HG03565 (cell line): ENCODE results near the gene LPCAT1.
A peak's percentile ranks its signal among the peaks of the same experiment; 100 is the strongest.

Source experiments
- ATAC-seq: cut with Tn5 transposase; IDR thresholded peaks from one replicate; pipeline ENCODE4 v1.9.1; 2021; ENCODE audit warnings: mild to moderate bottlenecking, moderate library complexity; ENCODE audit not compliant: unreplicated experiment

LPCAT1 gene

DNA sequence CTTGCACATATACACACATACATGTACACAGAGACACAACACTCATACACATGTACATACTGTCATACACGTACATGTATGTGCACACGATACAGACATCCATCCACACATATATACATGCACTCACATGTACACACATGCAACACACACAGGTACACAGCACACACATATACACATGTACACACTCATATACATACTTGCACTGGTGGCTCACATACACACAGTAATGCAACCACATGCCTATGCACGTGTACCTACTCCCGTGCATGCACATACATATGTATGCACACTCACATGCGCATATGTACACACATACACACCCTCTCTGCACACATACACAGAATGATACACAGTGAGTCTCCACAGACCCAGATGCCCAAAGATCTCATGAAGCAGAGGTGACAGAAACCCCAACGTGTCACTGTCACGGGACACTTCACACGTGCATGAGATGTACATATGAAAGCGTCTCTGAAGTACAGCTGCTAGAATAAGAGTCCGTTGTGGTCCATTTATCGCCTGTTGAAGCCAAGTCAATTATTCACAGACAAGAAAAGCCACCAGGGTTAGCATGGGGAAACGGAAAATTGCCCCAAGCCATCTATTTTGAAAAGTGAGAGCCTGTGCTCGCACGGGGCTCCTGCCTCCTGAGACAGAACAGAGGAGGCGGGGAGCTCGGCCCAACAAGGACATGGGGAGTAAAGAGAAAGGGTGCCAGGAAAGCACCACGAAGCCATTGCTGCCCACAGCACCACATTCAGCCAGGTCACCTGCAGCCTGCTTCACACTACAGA lies 24.9 kb downstream of the LPCAT1 start:
- peak; percentile 27 for ATAC-seq

DNA sequence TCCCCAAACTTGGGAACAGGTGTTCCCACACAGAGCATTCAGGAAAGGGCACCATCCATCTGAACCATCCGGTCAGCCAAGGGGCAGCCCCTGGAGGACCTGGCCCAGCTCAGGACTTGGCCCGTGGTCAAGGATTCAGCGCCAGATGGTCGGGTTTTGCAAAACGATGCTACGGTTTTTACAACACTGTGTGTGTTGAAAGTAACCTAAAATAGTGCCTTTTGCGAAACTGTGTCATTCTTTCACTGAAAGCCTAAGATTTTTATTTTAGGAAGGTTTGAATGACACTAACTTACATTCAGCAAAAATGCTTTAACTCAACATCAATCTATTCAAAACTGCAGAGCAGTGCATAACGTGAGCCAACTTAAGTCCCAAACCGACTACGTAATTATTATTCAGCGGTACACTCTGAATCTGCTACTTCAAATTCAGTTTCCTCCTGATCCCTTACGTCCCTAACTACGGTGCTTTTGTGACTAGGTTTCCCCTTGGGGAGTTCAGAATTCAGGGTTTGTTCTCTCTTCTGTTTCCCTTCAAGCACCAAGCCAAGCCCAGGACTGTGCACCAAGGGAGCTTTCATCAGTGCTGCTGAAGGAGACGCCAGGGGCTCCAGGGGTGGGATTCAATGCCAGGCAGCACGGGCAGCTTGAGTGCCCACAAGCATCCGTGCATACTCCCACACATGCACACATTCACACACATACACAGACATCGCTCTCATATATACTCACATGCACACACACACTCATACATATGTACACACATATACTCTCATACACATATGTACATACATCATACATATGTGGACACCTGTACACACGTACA lies 25.8 kb downstream of the LPCAT1 start:
- peak; percentile 20 for ATAC-seq

DNA sequence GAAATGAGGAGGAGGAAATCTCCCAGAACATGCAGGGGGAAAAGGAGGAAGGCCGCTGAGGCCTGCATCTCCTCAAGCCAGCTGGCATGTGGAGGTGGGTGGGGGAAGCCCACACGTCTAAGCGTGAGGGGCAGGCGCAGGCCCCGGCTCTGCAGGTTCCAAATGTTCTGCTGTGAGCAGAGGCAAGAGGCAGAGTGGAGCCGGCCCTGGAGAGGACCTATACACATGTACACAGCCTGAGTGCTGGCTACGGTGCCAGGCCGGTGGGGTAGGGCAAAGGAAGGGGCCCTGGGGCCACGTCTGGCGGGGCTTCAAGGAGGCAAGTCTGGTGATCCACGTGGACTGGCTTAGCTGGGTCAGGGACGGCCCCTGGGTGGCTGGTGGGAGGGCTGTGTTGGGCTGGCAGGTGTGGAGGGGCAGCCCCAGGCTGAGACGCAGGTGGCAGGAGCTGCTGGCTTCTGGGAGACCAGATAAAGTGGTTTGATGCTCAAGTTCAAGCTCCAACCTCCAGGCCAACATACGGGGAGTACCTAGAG lies 26.4 kb downstream of the LPCAT1 start:
- peak; percentile 10 for ATAC-seq

- ATAC-seq = no peak
Observed at GRCh38 chr5:1495525-1495897, 28.2 kb downstream of the LPCAT1 start.

GRCh38 chr5:1494780-1495524 lies 28.8 kb downstream of the LPCAT1 start:
- ATAC-seq = peak; percentile 24

DNA sequence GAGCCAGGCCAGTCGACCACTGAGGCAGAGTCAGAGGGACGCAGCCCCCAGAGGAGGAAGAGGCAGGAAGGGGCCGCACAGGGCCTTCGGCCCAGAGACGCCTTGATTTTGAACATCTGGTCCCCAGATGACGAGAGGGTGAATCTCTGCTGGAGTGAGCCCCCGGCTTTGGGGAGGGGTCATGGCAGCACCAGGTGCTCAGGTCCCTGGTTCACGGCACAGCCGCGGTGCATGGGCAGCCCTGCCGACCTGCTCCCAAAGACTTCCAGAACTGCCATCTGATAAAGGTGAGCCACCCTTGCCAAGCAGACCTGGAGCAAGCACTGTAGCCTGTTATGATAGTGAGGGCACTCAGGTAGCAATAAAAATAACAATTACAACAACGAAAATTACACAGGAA lies 29.8 kb downstream of the LPCAT1 start:
- ATAC-seq = no peak

DNA sequence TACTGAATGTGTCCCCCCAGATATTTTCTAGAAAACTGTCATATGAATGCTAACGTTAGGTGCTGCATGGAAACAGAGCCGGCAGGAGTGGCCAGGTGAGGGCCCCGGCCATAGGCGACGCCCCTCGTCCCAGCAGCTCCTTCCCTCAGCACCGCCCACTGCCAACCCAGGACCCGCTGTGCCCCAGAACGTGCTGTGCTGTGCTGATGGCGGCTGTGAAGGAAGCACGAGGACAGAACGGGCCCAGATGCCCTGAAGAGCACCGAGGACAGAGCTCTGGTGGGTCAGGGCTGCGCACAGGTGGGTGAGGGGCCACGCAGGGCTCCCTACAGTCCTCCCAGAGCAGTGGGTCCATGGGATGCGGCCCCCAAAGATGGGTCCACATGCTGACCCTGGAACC lies 30.3 kb downstream of the LPCAT1 start:
- ATAC-seq = no peak

GRCh38 chr5:1492757-1493156 lies 31.0 kb downstream of the LPCAT1 start:
- ATAC-seq = no peak

DNA sequence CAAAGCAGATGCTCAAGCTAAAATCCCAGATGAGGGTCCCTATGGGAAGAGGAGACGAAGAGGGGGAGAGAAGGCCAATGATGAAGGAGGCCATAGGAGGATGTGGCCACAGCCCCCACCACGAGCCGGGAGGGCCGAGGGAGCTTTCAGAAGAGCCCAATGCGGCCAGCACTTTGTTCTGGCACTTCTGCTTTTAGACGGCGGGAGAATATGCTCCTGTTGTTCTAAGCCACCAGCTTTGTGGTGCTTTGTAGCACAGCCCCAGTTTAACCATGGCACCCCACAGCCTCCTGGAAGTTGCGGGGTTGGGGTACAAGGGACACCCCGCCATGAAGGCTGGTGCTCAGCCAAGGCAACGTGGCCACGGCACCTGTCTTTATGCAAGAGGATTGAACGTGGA lies 33.4 kb downstream of the LPCAT1 start:
- ATAC-seq = no peak

DNA sequence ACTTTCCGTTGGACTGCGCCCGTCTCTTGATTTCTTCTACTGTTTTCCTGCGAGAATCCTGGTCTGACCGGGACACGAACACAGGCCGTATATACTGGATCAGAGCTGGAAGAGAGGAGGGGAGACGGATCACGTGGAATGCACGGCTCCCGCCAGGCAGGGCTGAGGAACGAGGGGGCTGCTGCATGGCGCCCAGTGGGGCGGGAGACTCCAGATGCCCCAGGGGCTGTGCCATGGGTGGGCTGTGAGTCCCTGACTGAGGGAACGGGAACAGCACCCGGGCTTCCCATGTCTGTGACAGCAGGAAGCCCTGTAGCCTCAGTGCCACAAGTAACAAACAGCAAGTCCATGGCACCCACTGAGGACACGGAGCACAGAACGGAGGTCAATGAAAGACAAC lies 34.0 kb downstream of the LPCAT1 start:
- ATAC-seq = no peak

- peak; percentile 39 for ATAC-seq
Observed at GRCh38 chr5:1488882-1489680, 34.7 kb downstream of the LPCAT1 start.

DNA sequence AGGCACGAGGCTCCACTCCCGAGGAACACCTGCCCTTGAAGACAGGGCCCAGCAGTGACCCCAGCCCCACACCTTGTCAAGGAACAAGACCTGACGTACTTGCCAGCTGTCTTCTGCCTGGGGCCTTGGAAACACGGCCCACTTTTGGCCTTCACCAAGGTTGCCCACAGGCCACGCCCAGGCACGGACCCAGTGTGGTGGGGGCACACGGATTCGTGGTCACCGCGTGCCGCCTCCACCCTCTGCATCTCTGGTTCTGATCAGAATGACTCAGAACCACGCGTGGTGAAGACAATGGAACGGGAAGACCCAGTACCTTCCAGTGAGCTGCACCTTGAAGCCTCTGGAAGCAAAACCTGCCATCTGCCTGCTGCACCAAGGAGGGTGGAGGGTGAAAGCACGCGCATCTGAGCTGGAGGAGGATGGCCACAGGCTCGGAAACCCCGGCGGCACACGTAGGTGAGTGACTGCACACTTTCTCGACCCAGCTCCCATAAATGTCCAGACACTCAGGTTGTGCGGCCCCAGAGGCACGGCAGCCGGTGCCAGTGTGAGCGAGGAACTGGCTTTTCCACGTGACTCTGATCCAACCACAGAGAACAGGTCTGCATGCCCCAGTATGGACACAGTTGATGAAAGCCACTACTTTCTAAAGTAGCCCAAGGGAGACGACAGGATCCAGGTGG lies 36.5 kb downstream of the LPCAT1 start:
- ATAC-seq = no peak

- ATAC-seq = no peak
Observed at GRCh38 chr5:1486271-1486670, 37.5 kb downstream of the LPCAT1 start.

DNA sequence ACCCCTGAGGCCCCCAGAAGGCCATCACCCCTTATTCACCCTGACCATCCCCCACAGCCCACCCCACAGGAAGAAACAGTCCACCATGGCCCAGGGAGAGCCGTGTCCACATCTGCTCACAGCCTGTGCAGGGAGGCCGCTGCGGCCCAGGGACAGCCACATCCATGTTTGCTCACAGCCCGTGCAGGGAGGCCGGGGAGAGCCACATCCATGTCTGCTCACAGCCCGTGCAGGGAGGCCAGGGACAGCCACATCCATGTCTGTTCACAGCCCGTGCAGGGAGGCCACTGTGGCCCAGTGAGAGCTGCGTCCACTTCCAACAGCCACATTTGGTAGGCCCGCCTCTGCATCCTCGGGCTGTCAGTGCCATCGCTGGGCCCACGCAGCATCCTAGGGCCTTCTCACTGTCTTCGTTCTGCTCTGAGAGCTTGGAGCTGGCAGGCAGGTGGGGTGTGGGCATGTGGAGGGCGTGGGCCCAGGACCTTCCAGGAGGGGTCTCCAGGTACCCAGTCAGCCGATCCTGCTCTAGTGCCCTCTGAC lies 38.1 kb downstream of the LPCAT1 start:
- no peak for ATAC-seq

- ATAC-seq = peak; percentile 41
Observed at GRCh38 chr5:1484730-1485578, 38.8 kb downstream of the LPCAT1 start.

DNA sequence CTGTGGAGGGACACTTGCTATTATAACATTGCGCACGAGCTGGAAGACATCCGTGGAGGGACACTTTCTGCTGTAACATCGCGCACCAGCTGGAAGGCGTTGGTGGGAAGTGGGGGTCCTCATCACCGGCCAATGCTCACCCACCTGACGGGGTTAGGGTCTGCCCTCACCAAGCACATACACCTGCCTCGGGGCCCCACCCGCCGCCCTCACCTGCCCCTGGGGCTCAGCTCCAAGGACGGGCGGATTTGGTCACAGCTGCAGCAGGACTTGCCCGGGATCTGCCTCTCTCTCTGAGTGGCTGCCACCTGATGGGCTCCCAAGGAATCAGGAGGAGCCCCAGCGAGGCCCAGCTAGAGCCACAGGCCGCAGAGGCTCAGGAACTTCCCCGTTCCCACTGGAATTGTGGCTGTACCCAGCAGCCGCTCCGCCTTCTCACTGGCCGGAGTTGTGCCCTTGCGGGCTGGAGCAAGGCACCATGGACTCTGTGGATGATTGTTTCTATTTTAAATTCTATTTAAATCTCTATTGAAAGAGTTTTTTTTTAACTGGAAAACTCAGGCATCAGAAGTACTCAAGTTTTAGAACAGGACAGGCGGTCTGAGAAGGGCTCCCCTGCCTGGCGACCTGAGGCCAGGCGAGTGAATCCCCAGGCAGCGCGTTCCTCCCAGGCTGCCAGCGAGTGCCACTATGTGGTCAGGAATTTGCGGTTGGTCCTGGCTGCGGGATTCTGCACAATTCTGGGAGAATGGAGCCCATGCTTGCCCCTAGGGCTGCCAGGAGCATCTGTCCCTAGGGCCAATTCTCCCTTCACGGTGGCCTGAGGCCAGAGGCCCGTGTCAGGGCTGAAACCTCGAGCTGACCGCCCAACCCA lies 39.7 kb downstream of the LPCAT1 start:
- no peak for ATAC-seq

GRCh38 chr5:1483064-1483463 lies 40.7 kb downstream of the LPCAT1 start:
- no peak for ATAC-seq

DNA sequence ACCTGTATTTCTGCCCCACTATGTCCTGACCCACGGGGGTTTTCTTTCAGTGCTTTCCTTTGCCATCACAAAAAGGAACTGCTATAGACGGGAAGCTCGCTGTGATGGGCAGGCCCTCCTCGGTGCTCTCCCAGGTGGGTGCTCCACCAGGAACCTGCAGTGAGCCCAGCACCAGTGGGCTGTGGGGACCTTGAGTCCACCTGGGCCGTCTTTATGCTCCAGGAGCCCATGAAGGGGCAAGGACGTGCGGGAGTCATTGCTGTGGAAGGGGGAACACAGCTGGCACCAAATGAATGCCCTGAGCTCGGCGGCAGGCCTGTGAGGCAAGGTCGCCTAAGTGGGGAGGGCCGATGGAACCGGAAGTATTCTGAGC lies 41.8 kb downstream of the LPCAT1 start:
- ATAC-seq = no peak
